PFSK-1 (cell line): ENCODE data around the gene PTDSS2.

Experiments
- FOXP2 ChIP-seq: optimal IDR thresholded peaks from 2 replicates; pipeline ENCODE3; 2011; ENCODE audit warnings: borderline replicate concordance, control low read depth, inconsistent platforms; ENCODE audit not compliant: insufficient read depth; ENCODE audit errors: extremely low read length, extremely low read depth
- POLR2AphosphoS5 ChIP-seq: IDR thresholded peaks from 2 replicates; pipeline ENCODE4 v1.6.1; 2012; ENCODE audit warnings: low read depth, mild to moderate bottlenecking, control low read depth, low read length, moderate library complexity
- SIN3A ChIP-seq: IDR thresholded peaks from 2 replicates; pipeline ENCODE4 v1.6.1; 2012; ENCODE audit warnings: mild to moderate bottlenecking, low read length, moderate library complexity, borderline replicate concordance; ENCODE audit not compliant: insufficient read depth
- TAF1 ChIP-seq: IDR thresholded peaks from 2 replicates; pipeline ENCODE4 v1.6.1; 2012; ENCODE audit warnings: low read length, control low read depth, borderline replicate concordance; ENCODE audit not compliant: insufficient read depth
- TF ChIP-seq, protein P1 (sequence below), 2 experiments: IDR thresholded peaks; 2 replicates each; pipeline versions ENCODE4 v1.6.1 to v1.8.0; 2011 to 2012; ENCODE audit warnings: low read depth in 2 of 2, low read length in 2 of 2, control low read depth in 1 of 2, inconsistent platforms in 1 of 2, mild to moderate bottlenecking in 1 of 2, moderate library complexity in 1 of 2; ENCODE audit not compliant: insufficient read depth in 1 of 2

Gene PTDSS2

DNA sequence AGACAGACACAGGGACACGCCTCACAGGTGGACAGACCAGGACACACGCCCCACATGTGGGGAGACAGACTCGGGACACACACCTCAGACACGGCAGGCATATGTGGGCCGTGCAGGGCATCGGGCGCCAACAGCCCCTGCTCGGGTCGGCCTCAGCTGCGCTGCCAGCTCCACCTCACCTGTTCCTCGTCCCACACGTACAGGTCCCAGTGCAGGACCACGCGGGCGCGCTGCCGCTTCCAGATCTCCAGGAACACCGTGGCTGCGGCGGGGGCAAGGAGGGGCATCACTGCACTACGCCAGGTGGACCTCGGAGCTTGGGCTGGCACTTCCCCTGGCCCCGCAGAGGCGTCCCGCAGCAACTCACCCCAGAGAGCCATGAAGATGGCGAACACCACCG, 20.7 kb upstream of the PTDSS2 start:
- TF ChIP-seq, protein P1, sequence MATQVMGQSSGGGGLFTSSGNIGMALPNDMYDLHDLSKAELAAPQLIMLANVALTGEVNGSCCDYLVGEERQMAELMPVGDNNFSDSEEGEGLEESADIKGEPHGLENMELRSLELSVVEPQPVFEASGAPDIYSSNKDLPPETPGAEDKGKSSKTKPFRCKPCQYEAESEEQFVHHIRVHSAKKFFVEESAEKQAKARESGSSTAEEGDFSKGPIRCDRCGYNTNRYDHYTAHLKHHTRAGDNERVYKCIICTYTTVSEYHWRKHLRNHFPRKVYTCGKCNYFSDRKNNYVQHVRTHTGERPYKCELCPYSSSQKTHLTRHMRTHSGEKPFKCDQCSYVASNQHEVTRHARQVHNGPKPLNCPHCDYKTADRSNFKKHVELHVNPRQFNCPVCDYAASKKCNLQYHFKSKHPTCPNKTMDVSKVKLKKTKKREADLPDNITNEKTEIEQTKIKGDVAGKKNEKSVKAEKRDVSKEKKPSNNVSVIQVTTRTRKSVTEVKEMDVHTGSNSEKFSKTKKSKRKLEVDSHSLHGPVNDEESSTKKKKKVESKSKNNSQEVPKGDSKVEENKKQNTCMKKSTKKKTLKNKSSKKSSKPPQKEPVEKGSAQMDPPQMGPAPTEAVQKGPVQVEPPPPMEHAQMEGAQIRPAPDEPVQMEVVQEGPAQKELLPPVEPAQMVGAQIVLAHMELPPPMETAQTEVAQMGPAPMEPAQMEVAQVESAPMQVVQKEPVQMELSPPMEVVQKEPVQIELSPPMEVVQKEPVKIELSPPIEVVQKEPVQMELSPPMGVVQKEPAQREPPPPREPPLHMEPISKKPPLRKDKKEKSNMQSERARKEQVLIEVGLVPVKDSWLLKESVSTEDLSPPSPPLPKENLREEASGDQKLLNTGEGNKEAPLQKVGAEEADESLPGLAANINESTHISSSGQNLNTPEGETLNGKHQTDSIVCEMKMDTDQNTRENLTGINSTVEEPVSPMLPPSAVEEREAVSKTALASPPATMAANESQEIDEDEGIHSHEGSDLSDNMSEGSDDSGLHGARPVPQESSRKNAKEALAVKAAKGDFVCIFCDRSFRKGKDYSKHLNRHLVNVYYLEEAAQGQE (IDR thresholded peaks at IDR 0.05; ENCODE audit: insufficient read depth in 1 of 2, low read depth in 2 of 2, low read length in 2 of 2): no peak

DNA sequence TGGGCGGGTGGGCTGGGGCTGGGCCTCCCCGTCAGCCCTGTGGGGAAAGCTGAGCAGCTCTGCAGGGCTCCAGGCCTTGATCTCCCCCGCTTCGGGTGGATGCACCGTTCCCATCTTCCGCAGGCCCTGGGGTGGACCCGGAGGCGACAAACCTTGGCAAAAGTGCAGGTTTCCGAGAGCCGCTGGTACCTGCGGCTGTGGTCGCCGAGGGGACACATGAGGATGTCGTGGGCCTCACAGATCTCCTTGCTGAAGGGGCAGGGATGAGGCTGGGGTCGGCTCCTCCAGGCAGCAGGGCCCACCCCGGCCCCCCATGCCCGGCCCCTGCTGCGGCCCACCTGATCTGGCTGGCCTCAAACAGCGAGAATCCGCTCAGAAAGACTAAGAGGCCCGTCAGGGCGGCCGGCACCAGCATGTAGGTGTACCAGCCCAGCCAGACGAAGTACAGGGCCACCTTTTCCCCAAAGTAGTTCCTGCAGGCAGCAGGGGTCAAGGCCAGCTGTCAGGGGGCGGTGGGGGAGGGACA, 20.1 kb upstream of the PTDSS2 start:
- TF ChIP-seq, protein P1 (IDR thresholded peaks at IDR 0.05; ENCODE audit: insufficient read depth in 1 of 2, low read depth in 2 of 2, low read length in 2 of 2): no peak
- no peak for TF ChIP-seq SIN3A
- no peak for TF ChIP-seq FOXP2
- TF ChIP-seq TAF1: no peak
- no peak for TF ChIP-seq POLR2AphosphoS5

DNA sequence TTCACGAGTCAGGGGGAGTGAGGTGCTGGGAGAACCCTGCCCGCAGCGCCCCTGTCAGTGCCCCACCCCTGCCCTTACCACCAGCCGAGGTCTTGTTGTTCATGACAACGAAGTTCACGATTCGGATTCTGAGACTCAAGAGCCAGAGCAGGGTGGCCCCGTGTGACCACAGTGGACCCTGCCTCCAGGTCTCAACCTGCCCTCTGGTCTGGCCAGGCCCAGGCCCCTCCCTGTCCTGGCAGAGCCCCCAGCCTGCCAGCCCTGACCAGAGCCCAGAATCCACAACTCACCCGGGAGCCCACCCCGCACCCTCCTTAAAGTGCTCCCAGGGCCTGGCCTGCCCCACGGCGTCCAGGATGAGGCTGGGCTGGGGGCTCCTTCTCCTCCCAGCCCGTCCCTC, 18.2 kb upstream of the PTDSS2 start:
- TF ChIP-seq FOXP2 (no peak), TAF1 (no peak), POLR2AphosphoS5 (no peak), SIN3A (no peak)
- TF ChIP-seq, protein P1 (IDR thresholded peaks at IDR 0.05; ENCODE audit: insufficient read depth in 1 of 2, low read depth in 2 of 2, low read length in 2 of 2): no peak

DNA sequence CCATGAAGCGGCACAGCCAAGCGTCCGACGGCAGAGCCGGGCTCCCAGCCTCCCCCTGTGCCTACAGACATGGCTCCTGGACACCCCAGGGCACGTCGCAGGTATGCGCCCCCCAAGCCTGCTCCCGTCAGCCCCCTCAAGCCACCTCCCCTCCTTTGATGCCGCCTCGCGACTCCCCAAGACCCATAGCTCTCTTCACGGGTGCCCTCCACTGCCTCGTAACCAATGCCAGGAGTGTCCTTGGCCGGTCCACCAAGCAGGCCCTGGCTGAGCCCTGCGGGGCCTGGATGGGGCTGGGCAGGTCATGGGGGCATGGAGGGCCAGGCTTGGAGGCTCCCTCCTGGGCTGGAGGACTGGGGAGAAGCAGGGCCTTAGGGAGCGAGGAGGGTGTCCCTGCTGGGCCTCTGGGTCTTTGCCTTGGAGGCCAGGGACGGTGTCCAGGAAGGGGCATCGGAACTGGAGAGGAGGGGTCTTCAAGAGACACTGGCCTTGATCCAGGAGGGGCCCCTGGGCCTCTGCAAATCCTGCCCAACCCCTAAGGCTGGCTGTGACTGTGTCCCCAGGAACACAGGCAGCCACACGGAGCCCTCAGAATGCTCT, 17.5 kb upstream of the PTDSS2 start:
- TF ChIP-seq TAF1: no peak
- TF ChIP-seq POLR2AphosphoS5: no peak
- no peak for TF ChIP-seq SIN3A
- no peak for TF ChIP-seq FOXP2
- TF ChIP-seq, protein P1 (IDR thresholded peaks at IDR 0.05; ENCODE audit: insufficient read depth in 1 of 2, low read depth in 2 of 2, low read length in 2 of 2): no peak

DNA sequence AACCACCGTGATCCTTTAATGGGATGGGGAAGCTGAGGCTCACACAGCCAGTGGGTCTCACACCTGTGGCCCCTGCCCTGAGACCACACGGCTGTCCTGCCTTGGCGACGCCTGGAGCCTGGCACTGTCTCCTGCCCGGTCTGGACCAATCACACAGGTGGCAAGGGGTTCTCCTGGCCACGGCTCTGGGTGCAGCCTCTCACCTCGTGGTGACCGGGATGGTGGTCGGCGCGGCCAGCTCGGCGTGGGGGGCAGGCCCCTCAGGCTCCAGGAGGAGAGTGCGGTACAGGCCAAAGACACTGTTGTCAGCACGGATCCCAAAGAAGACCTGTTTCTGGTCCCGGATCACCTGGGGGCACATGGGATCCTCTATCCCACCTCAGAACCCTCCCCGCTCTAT, 17.0 kb upstream of the PTDSS2 start:
- TF ChIP-seq SIN3A (no peak), FOXP2 (no peak), TAF1 (no peak), POLR2AphosphoS5 (no peak)
- TF ChIP-seq, protein P1 (IDR thresholded peaks at IDR 0.05; ENCODE audit: insufficient read depth in 1 of 2, low read depth in 2 of 2, low read length in 2 of 2): no peak
